DMS153 treated with DMSO at 0.1 percent for 48 hours (cell line): ENCODE results near the gene RGL3.
A peak's percentile ranks its signal among the peaks of the same experiment; 100 is the strongest.
"Not testable (repeated sequence)": the region's sequence is repeated elsewhere in the genome, so short reads cannot be mapped to it uniquely, and the experiment has no call there.

Source experiments
- DNase-seq: peaks from one replicate; lab custom pipeline; 2025; ENCODE audit not compliant: unreplicated experiment; lab: John Stamatoyannopoulos, UW

The RGL3 gene

GRCh38 chr19:11363881-11364280, 55.2 kb downstream of the RGL3 start:
- no peak for DNase-seq

GRCh38 chr19:11361771-11362731, 57.1 kb downstream of the RGL3 start:
- no peak for DNase-seq

- DNase-seq, result no peak
Observed at GRCh38 chr19:11361037-11361770, 57.9 kb downstream of the RGL3 start.

- DNase-seq, result no peak
Observed at GRCh38 chr19:11359421-11359820, 59.7 kb downstream of the RGL3 start.

- DNase-seq, result no peak
Observed at GRCh38 chr19:11356676-11357550, 62.2 kb downstream of the RGL3 start.

GRCh38 chr19:11356074-11356397, 63.1 kb downstream of the RGL3 start:
- DNase-seq, result no peak

- DNase-seq, result peak; percentile 68
Observed at GRCh38 chr19:11355160-11356073, 63.7 kb downstream of the RGL3 start, which contains the start of gene PLPPR2. TSS of gene PLPPR2 (plus strand) at chr19:11355432. CDS start at chr19:11357674, 2,242 bp downstream.

- DNase-seq, result not testable (repeated sequence)
Observed at GRCh38 chr19:11354102-11354501, 65.0 kb downstream of the RGL3 start.

GRCh38 chr19:11349171-11349570, 69.9 kb downstream of the RGL3 start:
- no peak for DNase-seq

- no peak for DNase-seq
Observed at GRCh38 chr19:11347546-11348039, 71.5 kb downstream of the RGL3 start.

- DNase-seq, result peak; percentile 98
Observed at GRCh38 chr19:11346104-11346940, 72.8 kb downstream of the RGL3 start, which contains the start of the genes CCDC159 and TMEM205. TSS of gene CCDC159 (plus strand) at chr19:11346519. CDS start at chr19:11346607, 88 bp downstream. TSS of gene TMEM205 (minus strand) at chr19:11346268. CDS start at chr19:11345619, 649 bp downstream.

- no peak for DNase-seq
Observed at GRCh38 chr19:11345122-11345803, 73.9 kb downstream of the RGL3 start.
